GM12878 (cell line): ENCODE measurements around the gene ZYX. TPM values are rescaled to one million over a fixed set of nuclear protein-coding genes. Genes with fewer than 3 reads are reported as not detected.

ENCODE experiments used
- ATAC-seq: fragments of 200-7000 bp; cut with Tn5 transposase; 3 replicates; pipeline ENCODE4 v1.9.1; 2020; ENCODE audit warnings: mild to moderate bottlenecking, moderate library complexity
- BruUV-seq: library from RNA; stranded (reverse); fragments of 400-500 nt; replicated peaks from 2 replicates; lab custom pipeline; 2021; lab: Mats Ljungman, UMichigan
- CTCF ChIA-PET: fragments of 300-600 bp; sonication (Branson Sonifier 250); formaldehyde crosslinking; extraction: SDS; loops from one replicate; lab custom pipeline; 2021; ENCODE audit warnings: inconsistent platforms; lab: Yijun Ruan, JAX
- POLR2A ChIA-PET: fragments of 350-600 bp; formaldehyde crosslinking; extraction: SDS; loops from one replicate; lab custom pipeline; 2021; ENCODE audit warnings: inconsistent platforms; lab: Charles Lee
- RAD21 ChIA-PET: fragments of 300-600 bp; sonication (Branson Sonifier 250); formaldehyde crosslinking; loops from one replicate; lab custom pipeline; 2023; ENCODE audit warnings: antibody characterized with exemption; ENCODE audit not compliant: unreplicated experiment; lab: Charles Lee
- SMC1A ChIA-PET: fragments of 300-600 bp; sonication (Branson Sonifier 250); formaldehyde crosslinking; loops from one replicate; lab custom pipeline; 2023; ENCODE audit not compliant: unreplicated experiment, uncharacterized antibody; lab: Charles Lee
- DNase-seq: peaks from one replicate; pipeline ENCODE4 v3.0.0-alpha.2; 2011; ENCODE audit warnings: low read depth, low spot score
- FAIRE-seq: peaks from 3 replicates; lab custom pipeline; 2011; peaks lifted over from hg19 to GRCh38; lab: Jason Lieb, UNC
- H2AFZ ChIP-seq: 2 replicates; pipeline ENCODE4 v1.6.0; 2011; ENCODE audit warnings: low read depth, low read length, control low read depth; ENCODE audit not compliant: control insufficient read depth
- H3K27ac ChIP-seq: 2 replicates; pipeline ENCODE4 v1.5.1; 2011; ENCODE audit warnings: control low read depth; ENCODE audit not compliant: control insufficient read depth, insufficient read depth
- H3K27me3 ChIP-seq, 2 experiments: replicated peaks in 1 of 2; 2 replicates each; pipeline versions ENCODE4 v1.6.0 to v1.6.1; 2011; ENCODE audit warnings: low read length in 1 of 2; ENCODE audit not compliant: control insufficient read depth in 2 of 2, insufficient read depth in 2 of 2
- H3K36me3 ChIP-seq, 2 experiments: 2 replicates each; pipeline ENCODE4 v1.5.1; 2011; ENCODE audit warnings: low read length in 1 of 2; ENCODE audit not compliant: control insufficient read depth in 2 of 2, insufficient read depth in 2 of 2
- H3K4me1 ChIP-seq: 2 replicates; pipeline ENCODE4 v1.6.1; 2011; ENCODE audit warnings: mild to moderate bottlenecking, low read length, moderate library complexity, mixed read lengths; ENCODE audit not compliant: control insufficient read depth, insufficient read depth
- H3K4me2 ChIP-seq: 2 replicates; pipeline ENCODE4 v1.6.0; 2011; ENCODE audit warnings: control low read depth; ENCODE audit not compliant: control insufficient read depth, insufficient read depth
- H3K4me3 ChIP-seq: fragments of 200-600 bp; sonication (generic); 2 replicates; pipeline ENCODE4 v1.5.1; 2016
- H3K79me2 ChIP-seq: 2 replicates; pipeline ENCODE4 v1.6.0; 2011; ENCODE audit warnings: low read length; ENCODE audit not compliant: control insufficient read depth, insufficient read depth
- H3K9ac ChIP-seq: 2 replicates; pipeline ENCODE4 v1.8.0; 2011; ENCODE audit warnings: low read length, control low read depth, mixed read lengths; ENCODE audit not compliant: control insufficient read depth, insufficient read depth
- H3K9me3 ChIP-seq: replicated peaks from 3 replicates; pipeline ENCODE4 v1.5.1; 2011; ENCODE audit warnings: mild to moderate bottlenecking, low read length; ENCODE audit not compliant: control insufficient read depth, insufficient read depth
- H4K20me1 ChIP-seq: 2 replicates; pipeline ENCODE4 v1.6.0; 2011; ENCODE audit not compliant: control insufficient read depth, insufficient read depth
- BHLHE40 ChIP-seq, 2 experiments: fragments of 450-650 bp in 1 of 2; IDR thresholded peaks; 2 replicates each; pipeline ENCODE4 v1.6.1; 2011 to 2017; ENCODE audit warnings: low read depth in 2 of 2, borderline replicate concordance in 1 of 2, improper control_type of control experiment in 1 of 2, low read length in 1 of 2, mild to moderate bottlenecking in 1 of 2
- CEBPB ChIP-seq, 2 experiments: fragments of 150-350 bp in 1 of 2; IDR thresholded peaks; 2 replicates each; pipeline ENCODE4 v1.6.1; 2012 to 2014; ENCODE audit warnings: low read depth in 2 of 2, low read length in 2 of 2, borderline replicate concordance in 1 of 2, inconsistent platforms in 1 of 2
- CHD4 ChIP-seq: fragments of 200-600 bp; sonication (generic); IDR thresholded peaks from 2 replicates; pipeline ENCODE4 v1.6.1; 2016; ENCODE audit warnings: mild to moderate bottlenecking
- EED ChIP-seq: sonication (generic); IDR thresholded peaks from 2 replicates; pipeline ENCODE4 v1.6.1; 2016; ENCODE audit warnings: antibody characterized with exemption, low read depth
- EP300 ChIP-seq, 2 experiments: fragments of 150-350 bp in 1 of 2; IDR thresholded peaks; 2 replicates each; pipeline ENCODE4 v1.6.1; 2011 to 2012; ENCODE audit warnings: low read depth in 2 of 2, low read length in 2 of 2, borderline replicate concordance in 1 of 2, improper control_type of control experiment in 1 of 2, inconsistent platforms in 1 of 2; ENCODE audit not compliant: control insufficient read depth in 1 of 2
- HDAC2 ChIP-seq: fragments of 200-600 bp; sonication (generic); IDR thresholded peaks from 2 replicates; pipeline ENCODE4 v1.6.1; 2017
- HDGF ChIP-seq: fragments of 450-650 bp; IDR thresholded peaks from 2 replicates; pipeline ENCODE4 v1.6.1; 2016; ENCODE audit warnings: antibody characterized with exemption
- IKZF2 ChIP-seq, 2 experiments: fragments of 450-650 bp; IDR thresholded peaks; 2 replicates each; pipeline ENCODE4 v1.6.1; 2017; ENCODE audit warnings: mild to moderate bottlenecking in 2 of 2, moderate library complexity in 2 of 2
- KAT2A ChIP-seq: conservative IDR thresholded peaks from 2 replicates; pipeline ENCODE4 v1.6.1; 2011; ENCODE audit warnings: low read depth, low read length; ENCODE audit not compliant: control insufficient read depth
- KLF5 ChIP-seq: fragments of 450-650 bp; IDR thresholded peaks from 2 replicates; pipeline ENCODE4 v1.6.1; 2014; ENCODE audit warnings: mild to moderate bottlenecking; ENCODE audit not compliant: partially characterized antibody
- NFIC ChIP-seq: IDR thresholded peaks from 2 replicates; pipeline ENCODE4 v1.6.1; 2012; ENCODE audit warnings: low read depth, mild to moderate bottlenecking, inconsistent platforms, low read length, moderate library complexity
- POLR2A ChIP-seq: IDR thresholded peaks from 2 replicates; pipeline ENCODE4 v1.6.1; 2011; ENCODE audit warnings: low read depth, mild to moderate bottlenecking, low read length
- RAD21 ChIP-seq: IDR thresholded peaks from 2 replicates; pipeline ENCODE4 v1.6.1; 2011; ENCODE audit warnings: mild to moderate bottlenecking, low read depth, low read length, moderate library complexity; ENCODE audit not compliant: insufficient read depth
- SIN3A ChIP-seq: IDR thresholded peaks from 2 replicates; pipeline ENCODE4 v1.6.1; 2012; ENCODE audit warnings: low read depth, low read length, improper control_type of control experiment
- SMAD5 ChIP-seq: IDR thresholded peaks from 2 replicates; pipeline ENCODE4 v1.6.1; 2016; ENCODE audit warnings: antibody characterized with exemption, low read depth
- SMC3 ChIP-seq: IDR thresholded peaks from 2 replicates; pipeline ENCODE4 v1.6.1; 2011; ENCODE audit warnings: low read length, improper control_type of control experiment, borderline replicate concordance
- SUPT20H ChIP-seq: IDR thresholded peaks from 2 replicates; pipeline ENCODE4 v1.6.1; 2011; ENCODE audit warnings: low read depth, mild to moderate bottlenecking, low read length, moderate library complexity, borderline replicate concordance; ENCODE audit not compliant: control insufficient read depth
- ZNF274 ChIP-seq: IDR thresholded peaks from one replicate; pipeline ENCODE4 v1.8.0; 2011; ENCODE audit not compliant: insufficient read length, insufficient read depth
- ZZZ3 ChIP-seq: IDR thresholded peaks from 2 replicates; pipeline ENCODE4 v1.6.1; 2011; ENCODE audit warnings: low read depth; ENCODE audit not compliant: control insufficient read depth, insufficient read length
- WGBS: methylation state at CpG from one replicate; pipeline ENCODE4 v1.1.6; 2016; ENCODE audit warnings: low lambda C conversion rate; ENCODE audit not compliant: insufficient replicate concordance, insufficient coverage; ENCODE audit errors: missing lambda C conversion rate; 5-methylcytosine and 5-hydroxymethylcytosine counted together
- in situ Hi-C: fragments of 300-500 bp; cut with MboI; formaldehyde crosslinking; loops from 9 replicates; pipeline ENCODE4 v1.14.3; 2018; ENCODE audit warnings: mixed read lengths
- intact Hi-C: fragments of 100-400 bp; cut with micrococcal nuclease; formaldehyde crosslinking; loops from one replicate; pipeline ENCODE4 v1.14.2; 2022; ENCODE audit not compliant: unreplicated experiment
- polyA plus RNA-seq, 11 experiments: library from polyadenylated mRNA; depleted of rRNA in 4 of 11; unstranded in 6 of 11; stranded (reverse) in 5 of 11; fragments of >200 nt; fragmentation: Nextera tagmentation in 4 of 11; fragmentation: Illumina TruSeq in 1 of 11; extraction: Ambion mirVana in 4 of 11; extraction: Trizol in 1 of 11; gene quantifications; 1 replicate in 1 of 11; 2 replicates in 10 of 11; pipeline versions ENCODE4 v1.2.1 to v1.2.3, GENCODE V29; 2011 to 2016; ENCODE audit warnings: inconsistent platforms in 2 of 11, missing spikeins in 2 of 11, low read depth in 1 of 11
- total RNA-seq, 4 experiments: library from RNA; depleted of rRNA in 3 of 4; stranded (reverse); fragments of >200 nt in 3 of 4; fragmentation: Illumina TruSeq in 1 of 4; extraction: Trizol in 1 of 4; gene quantifications; 2 replicates each; pipeline versions ENCODE4 v1.2.1 to v1.2.3, GENCODE V29; 2013 to 2021
- TF ChIP-seq, protein P1 (sequence below): IDR thresholded peaks from 2 replicates; pipeline ENCODE4 v1.6.1; 2011; ENCODE audit warnings: borderline replicate concordance, low read depth, mild to moderate bottlenecking, moderate library complexity, low read length; ENCODE audit not compliant: insufficient read depth, poor library complexity, severe bottlenecking

Gene ZYX
- total and polyA plus RNA-seq, 10 of the 15 experiments (the other 5 are each of a cell fraction or from before 2014, with no cell fraction given), result 2.1 to 100 (median 27.6) TPM

DNA sequence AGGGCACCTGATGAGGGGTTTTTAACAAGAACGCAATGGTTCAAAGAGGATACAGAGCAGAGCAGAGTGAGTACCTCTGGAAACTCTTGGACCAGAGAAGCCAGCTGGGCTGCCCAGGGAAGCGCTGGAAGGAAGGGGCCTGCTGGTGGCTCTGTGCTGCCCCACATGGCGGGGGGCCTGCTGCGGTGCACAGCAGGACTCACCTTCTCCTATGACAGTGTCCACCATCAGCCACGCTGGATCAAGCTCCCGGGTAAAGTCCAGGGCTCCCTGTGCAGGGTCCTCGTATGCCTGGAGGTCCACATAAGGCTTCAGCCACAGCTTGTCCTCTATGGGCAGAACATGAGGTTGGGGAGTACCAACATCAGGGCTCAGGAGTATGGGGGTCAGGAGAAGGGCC is 15.0 kb downstream of the ZYX start (continued):
- TF ChIP-seq POLR2A (no peak), HDGF (no peak)

DNA sequence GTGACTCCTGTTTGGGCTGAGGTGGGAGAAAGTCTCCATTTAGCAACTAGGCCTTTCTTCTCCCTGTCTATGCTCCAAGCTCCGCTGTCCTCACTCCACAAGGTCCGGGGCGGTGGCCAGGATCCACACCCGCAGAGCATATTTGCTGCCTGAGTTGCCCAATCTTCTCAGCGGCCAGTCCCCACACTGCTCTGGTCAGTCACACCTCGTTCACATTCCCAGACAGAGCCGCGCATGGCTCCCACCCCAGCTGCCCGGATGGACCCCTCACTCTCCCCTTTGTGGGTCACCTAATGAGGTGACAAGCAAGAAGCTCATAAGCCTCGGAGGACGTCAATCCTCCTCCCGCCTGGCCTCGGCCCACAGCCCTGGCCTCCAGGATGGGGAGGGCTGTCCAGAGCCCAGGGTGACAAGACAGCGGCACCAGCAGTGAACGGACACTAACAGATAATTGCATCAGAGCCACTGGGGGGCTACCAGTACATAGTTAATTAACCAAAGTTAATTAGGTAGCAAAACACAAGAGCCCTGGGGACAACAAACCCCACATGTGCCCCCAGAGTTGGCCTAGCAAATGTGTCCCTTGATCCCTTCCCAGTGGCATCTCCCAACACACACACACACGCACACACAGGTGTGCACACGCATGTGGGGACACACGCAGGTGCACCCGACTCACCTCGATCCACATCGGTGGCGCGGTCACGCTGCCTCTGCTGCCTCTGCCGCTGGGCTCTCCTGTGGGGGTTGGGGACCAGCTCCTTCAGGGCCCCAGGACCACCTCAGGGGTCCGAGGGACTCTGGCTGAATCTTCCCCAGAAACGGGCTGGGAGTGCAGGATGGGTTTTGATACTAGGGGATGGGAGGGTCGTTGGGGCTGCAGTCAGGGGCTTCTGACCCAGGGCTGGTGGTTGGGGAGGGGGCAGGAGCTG is 15.7 kb downstream of the ZYX start:
- Histone ChIP-seq H3K27me3 (no peaks in the 10 kb centered on the region), H3K4me2 (no peak overlapping the region), H3K36me3 (no peaks in the 10 kb centered on the region; a peak in 1 of 4 replicates), H4K20me1 (no peaks in the 10 kb centered on the region), H3K9me3 (no peaks in the 10 kb centered on the region), H3K4me3 (no peak overlapping the region), H3K4me1 (no peaks in the 10 kb centered on the region), H3K9ac (no peak overlapping the region), H3K79me2 (no peaks in the 10 kb centered on the region), H3K27ac (no peak overlapping the region), H2AFZ (no peak overlapping the region)
- in situ Hi-C loops, result no loop called here
- intact Hi-C loops, result no loop called here
- FAIRE-seq, result no peak
- no TSS peak for BruUV-seq
- WGBS, result 52% methylated on average over 28 of the region's 28 CpGs
- ChIA-PET CTCF (interaction anchor here (0.6 to 1.5 kb wide), 2 partner anchors 17 to 136 kb away, joined by 3 read pairs; no protein-coding TSS in a partner anchor), POLR2A (no interaction called here), SMC1A (interaction anchor here (1.2 to 1.5 kb wide), 2 partner anchors 12 to 13 kb away, joined by 3 read pairs; no protein-coding TSS in a partner anchor), RAD21 (no interaction called here)
- no peak for TF ChIP-seq SUPT20H
- no peak for TF ChIP-seq CEBPB (IDR thresholded peaks at IDR 0.05; ENCODE audit: borderline replicate concordance in 1 of 2, low read depth in 2 of 2, low read length in 2 of 2)
- TF ChIP-seq, protein P1, sequence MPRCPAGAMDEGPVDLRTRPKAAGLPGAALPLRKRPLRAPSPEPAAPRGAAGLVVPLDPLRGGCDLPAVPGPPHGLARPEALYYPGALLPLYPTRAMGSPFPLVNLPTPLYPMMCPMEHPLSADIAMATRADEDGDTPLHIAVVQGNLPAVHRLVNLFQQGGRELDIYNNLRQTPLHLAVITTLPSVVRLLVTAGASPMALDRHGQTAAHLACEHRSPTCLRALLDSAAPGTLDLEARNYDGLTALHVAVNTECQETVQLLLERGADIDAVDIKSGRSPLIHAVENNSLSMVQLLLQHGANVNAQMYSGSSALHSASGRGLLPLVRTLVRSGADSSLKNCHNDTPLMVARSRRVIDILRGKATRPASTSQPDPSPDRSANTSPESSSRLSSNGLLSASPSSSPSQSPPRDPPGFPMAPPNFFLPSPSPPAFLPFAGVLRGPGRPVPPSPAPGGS, result no peak
- no peak for TF ChIP-seq CHD4
- no peak for TF ChIP-seq NFIC
- no peak for TF ChIP-seq BHLHE40 (IDR thresholded peaks at IDR 0.05; ENCODE audit: borderline replicate concordance in 1 of 2, low read depth in 2 of 2, low read length in 1 of 2)
- no peak for TF ChIP-seq SMAD5
- TF ChIP-seq KAT2A, result no peak
- TF ChIP-seq SMC3, result no peak
- TF ChIP-seq SIN3A, result no peak
- TF ChIP-seq EP300 (IDR thresholded peaks at IDR 0.05; ENCODE audit: borderline replicate concordance in 1 of 2, control insufficient read depth in 1 of 2, low read depth in 2 of 2, low read length in 2 of 2), result no peak
- TF ChIP-seq ZZZ3, result no peak
- no peak for TF ChIP-seq IKZF2 (IDR thresholded peaks at IDR 0.05)
- no peak for TF ChIP-seq KLF5
- no peak for TF ChIP-seq ZNF274
- no peak for TF ChIP-seq RAD21
- TF ChIP-seq HDAC2, result no peak
- TF ChIP-seq EED, result no peak
- DNase-seq, result no peak
- no peak for ATAC-seq
